Endometrial microvascular endothelial cells (primary cell): Measurements from ENCODE around the gene AP2A2. TPM values are rescaled to one million over a fixed set of nuclear protein-coding genes. Genes with fewer than 3 reads are reported as not detected.

Experiments used
- in situ Hi-C: cut with HindIII; loops from 2 replicates; pipeline ENCODE4 v1.10.0; 2017; ENCODE audit warnings: low sequenced_read_pairs, low pct_unique_long_range_greater_than_20kb; ENCODE audit errors: inconsistent ontology term
- total RNA-seq: library from RNA; depleted of rRNA; stranded (reverse); fragments of >200 nt; gene quantifications from one replicate; pipeline ENCODE4 v1.2.3, GENCODE V29; 2015; ENCODE audit errors: inconsistent ontology term

AP2A2 gene
- total RNA-seq, 1 donor from 2014 or later: 66.6 TPM

DNA sequence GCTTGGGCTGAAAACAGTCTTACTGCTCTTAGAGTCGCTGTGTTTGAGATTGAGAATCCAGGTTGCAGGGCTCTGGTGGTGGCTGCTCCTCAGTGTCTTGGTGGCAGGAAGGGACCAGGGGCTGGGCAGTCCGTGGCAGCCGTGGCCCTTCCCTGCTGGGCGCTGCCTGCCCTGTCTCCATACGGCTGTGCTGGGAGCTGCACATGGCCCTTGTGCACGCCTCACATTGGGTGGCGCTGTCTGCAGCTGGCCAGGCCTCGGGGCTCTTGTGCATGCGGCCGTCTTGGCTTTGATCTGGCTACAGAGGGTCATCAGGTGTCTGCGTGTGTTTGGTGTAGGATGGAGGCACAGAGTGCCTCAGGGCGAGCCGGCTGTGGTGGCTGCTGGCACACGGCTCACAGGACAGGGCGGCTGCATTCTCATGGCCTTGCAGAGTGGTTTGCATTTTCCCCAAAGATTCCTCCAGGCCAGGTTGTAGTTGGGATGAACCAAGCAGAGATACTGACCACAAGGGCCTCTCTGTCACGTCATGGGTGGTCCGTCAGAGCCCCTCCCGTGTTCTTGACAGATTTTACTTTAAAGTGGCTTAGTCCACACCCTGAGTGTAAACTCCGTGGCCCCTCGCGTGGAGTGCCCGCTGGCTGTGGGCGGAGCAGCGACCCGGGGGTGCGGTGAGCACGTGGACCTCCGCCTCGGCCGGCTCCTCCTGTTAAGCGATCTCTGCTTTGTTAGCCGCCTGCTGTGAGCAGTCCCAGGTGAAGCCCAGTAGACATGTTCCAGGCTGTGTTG lies 76.1 kb downstream of the AP2A2 start:
- in situ Hi-C loops: no loop called here

DNA sequence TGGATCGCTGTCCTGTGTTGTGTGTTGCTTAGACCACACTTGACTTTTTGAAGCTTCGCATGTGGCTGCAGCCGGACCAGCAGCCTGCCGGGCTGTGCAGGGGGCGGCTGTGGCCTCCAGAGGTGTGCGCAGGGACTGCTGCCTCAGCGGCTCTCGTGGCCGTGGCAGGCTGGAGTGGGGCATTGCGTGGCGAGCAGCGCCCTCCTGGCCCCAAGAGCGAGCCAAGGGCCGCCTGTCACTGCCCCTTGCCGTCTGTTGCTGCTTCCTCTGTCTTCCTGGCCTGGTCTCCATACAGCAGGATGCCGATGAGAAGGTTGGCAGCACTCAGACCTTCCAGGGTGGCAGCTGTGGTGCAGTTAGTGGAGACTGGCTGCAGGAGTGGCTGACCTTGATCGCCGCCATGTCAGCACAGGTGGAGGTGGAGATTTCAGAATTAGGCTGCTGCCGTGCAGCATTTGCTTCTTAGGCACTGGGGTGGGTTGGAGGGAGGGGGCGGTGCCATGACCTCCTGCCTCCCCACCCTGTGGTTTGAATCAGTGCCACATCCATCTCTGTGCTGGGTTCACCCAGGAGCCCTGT lies 76.8 kb downstream of the AP2A2 start:
- in situ Hi-C loops: no loop called here

DNA sequence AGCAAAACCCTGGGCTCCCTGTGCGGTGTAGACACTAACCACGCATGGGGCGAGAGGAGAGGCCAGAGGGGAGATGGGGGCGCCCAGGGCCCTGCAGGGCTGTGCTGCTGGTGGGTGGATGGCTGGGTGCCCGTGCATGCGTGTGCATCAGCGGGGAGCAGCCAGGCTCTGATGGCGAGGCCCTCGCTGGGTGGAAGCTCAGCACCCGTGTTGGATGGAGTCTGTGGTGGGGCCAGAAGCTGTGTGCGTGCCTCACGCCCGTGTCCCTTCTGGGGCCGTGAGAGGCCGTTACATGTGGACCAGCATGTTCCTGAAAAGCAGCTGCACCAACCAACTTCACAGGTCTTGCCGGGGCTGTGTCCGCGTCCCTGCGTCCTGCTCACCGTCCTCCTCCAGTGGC lies 77.5 kb downstream of the AP2A2 start:
- in situ Hi-C loops: no loop called here

DNA sequence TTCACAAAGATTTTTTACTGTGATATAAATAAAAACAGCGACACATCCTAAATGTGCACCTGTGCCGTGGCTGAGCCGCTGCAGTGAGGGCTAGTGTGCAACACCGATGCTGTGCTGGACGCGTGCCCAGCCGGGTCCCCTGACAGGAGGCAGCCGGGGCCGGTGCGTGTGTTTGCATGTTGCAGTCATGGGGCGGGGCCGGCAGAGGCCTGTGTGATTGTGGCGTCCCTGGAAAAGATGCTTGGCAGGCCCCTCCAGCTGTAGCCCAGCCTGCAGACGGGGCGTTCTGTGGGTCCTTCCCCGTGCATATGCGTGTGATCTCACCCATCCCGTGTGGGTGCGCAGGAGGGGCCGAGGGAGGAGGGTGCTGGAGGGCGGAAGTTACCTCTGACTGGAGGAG lies 80.3 kb downstream of the AP2A2 start:
- in situ Hi-C loops: no loop called here

DNA sequence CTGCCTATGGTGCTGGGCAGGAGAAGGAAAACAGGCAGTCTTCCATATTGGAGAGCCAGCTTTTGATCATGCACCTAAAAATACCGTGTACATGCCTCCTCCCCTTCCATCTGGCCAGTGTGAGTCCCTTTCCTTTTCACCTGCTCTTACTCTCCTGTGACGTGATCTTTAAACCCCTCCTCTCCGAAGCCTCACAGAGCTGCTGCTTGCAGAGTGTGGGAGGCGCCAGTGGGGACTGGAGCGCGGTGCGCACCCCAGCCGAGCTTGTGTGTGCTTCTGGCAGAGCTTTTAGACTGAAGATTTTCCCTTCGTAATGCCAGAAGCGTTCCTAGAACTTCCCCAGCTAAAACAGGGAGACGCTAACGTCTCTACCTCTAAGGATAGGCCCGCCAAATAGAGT lies 81.1 kb downstream of the AP2A2 start:
- in situ Hi-C loops: no loop called here

DNA sequence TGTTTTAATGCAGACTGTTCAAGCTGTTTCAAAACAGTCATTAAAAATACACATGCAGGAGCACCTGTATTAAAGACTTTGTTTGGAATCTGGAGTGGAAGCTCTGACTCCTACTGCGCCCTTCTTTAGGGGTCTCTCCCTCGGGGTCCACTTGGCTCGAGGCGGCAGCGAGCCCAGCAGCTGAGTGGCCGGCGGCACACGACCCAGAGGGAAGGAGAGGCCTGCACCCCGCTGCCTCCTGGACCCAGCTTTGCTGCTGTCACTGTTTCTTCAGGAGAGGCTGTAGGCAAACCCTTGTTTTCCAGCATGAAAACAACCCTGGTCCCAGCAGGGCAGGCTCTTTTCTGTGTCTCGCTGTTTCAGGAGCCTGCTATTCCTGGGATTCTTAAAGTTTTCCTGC lies 81.6 kb downstream of the AP2A2 start:
- in situ Hi-C loops: no loop called here

DNA sequence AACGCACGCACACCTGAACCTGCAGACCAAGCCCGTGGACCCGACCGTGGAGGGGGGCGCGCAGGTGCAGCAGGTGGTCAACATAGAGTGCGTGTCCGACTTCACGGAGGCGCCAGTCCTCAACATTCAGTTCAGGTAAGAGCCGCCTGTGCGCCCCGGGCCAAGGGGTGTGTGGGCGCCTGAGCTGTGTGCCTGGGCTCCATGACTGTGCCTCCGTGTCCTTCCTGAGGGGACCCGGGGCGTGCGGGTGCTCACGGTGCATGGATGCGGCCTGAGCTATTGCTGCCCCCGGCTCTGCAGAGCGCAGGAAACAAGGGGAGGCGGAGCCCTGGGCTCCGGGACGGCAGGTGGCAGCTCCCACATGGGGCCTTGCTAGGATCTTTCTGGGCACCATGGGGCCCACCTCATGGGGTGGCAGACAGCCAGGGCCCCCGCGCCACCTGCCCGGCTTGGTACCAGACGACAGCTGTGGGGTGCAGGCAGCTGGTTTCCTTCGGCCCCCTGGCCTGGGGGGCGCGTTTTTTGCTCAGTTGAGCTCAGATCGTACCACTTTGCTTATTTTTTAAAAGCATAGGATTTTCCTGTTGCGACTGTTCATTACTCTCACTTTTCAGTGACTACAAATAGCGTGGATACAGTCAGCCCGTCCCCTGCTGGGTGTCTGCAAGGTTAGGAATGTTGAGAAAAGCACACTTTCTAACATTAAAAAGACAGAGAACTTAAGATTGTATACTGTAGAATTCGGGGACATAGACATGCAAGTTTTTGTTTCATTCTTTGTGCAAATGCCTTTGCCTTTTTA lies 82.5 kb downstream of the AP2A2 start:
- in situ Hi-C loops: no loop called here

DNA sequence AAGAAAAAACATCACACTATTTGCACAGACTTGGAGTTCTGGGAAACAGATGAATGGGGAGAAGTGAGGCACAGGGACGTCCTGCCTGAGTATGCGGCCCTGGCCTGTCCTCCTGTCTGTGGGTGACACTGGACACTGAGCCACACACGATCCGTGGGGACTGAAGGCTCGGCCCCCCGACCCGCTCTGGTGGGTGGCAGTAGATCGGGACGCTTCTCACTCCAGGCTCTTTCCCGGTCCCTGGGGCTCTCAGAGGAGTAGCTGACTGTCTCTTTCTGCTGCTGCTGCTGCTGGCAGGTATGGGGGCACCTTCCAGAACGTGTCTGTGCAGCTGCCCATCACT lies 83.1 kb downstream of the AP2A2 start:
- in situ Hi-C loops: no loop called here

DNA sequence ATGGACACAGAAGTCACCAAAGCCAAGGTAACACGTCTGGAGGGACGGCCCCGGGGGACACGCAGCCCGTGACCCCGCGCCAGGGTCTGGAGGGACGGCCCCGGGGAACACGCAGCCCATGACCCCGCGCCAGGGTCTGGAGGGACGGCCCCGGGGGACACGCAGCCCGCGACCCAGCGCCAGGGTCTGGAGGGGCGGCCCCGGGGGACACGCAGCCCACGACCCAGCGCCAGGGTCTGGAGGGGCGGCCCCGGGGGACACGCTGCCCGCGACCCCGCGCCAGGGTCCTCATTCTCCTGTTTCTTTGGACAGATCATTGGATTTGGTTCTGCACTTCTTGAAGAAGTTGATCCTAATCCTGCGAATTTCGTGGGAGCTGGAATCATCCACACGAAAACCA lies 83.7 kb downstream of the AP2A2 start:
- in situ Hi-C loops: no loop called here

DNA sequence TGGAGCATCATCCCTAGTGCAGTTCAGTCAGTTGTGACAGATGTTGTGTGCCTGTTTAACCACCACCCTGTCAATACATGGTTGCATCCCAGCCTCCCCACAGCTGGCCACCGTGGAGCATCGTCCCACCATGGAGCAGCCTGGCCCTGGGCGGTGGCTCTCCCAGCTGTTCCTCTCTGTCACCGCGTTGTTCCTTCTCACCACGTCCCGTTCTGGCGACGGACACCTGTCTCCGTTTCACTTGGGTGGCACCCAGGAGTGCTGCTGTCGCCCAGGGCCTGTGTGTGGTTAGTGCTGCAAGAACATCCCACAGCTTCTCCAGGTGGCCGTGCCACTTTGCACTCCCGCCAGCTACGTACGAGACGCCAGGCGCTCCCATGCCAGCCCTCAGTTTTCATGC lies 84.3 kb downstream of the AP2A2 start:
- in situ Hi-C loops: no loop called here

DNA sequence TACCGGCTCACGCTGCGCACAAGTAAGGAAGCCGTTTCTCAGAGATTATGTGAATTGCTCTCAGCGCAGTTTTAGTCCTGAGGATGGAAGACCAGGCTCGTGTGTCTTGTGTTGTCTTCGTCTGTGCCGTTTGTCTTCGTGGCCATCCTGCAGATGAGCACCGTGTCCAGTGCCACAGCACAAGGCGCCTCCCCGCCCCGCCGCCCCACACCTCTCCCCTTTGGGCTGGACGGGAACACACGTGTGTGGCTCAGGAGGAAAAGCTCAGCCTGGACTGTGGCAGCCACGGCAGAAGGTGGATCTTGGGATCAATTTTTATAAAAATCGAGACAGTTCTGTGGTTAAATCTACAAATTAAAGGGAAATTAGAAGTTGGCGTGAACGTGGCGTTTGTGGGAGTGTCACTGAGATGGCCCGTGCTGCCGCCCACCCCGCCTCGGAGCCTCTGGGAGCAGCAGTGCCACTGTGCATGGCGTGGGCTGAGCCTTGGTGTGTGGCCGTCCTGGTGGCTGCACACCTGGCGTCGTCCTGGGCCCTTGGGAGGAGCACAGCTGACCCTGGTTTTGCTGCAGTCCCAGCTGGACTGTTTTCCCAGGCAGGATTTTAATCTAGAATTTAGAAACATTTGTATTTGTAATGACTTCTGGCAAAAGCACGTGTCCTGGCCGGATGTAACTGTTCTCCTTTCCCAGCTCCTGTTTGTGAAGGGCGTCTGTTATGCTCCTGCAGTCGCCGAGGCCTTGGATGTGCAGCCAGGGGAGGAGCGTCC lies 85.1 kb downstream of the AP2A2 start:
- in situ Hi-C loops: no loop called here

DNA sequence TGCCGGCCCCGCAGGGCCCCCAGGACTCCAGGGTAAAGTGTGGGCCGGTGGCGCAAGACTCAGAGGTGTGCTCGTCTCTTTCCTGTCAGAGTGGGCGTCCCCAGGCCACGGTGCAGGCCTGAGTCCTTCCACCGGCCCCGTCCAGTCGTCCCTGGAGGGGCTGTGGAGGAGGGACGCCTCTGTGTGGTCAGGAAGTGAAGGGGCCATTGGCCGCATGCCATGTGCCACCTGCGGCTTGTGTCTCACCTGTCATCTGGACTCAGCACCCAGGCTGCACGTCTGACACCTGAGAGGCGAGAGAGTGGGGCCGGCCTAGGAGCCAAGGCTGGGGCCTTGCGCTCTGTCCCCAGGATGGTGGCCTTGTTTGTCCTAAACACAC lies 85.6 kb downstream of the AP2A2 start:
- in situ Hi-C loops: no loop called here

DNA sequence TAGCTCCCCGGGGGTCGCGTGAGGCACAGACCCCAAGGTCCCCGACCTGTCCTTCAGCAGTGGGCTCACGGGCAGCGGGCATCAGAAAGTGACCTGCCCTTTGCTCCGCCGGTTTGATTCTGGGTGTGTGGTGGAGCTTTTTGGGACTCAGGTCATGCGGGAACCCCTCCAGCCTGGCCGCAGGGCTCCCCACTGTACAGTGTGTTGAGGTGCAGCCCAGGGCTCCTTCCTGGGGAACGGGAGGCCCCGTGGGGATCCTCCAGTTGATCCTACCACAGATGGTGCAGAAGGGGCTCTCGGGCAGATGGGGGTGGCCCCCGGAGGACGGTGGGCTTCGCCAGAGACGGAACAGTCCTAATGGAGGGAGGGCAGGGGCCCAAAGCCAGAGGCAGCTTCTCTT lies 86.6 kb downstream of the AP2A2 start:
- in situ Hi-C loops: no loop called here

DNA sequence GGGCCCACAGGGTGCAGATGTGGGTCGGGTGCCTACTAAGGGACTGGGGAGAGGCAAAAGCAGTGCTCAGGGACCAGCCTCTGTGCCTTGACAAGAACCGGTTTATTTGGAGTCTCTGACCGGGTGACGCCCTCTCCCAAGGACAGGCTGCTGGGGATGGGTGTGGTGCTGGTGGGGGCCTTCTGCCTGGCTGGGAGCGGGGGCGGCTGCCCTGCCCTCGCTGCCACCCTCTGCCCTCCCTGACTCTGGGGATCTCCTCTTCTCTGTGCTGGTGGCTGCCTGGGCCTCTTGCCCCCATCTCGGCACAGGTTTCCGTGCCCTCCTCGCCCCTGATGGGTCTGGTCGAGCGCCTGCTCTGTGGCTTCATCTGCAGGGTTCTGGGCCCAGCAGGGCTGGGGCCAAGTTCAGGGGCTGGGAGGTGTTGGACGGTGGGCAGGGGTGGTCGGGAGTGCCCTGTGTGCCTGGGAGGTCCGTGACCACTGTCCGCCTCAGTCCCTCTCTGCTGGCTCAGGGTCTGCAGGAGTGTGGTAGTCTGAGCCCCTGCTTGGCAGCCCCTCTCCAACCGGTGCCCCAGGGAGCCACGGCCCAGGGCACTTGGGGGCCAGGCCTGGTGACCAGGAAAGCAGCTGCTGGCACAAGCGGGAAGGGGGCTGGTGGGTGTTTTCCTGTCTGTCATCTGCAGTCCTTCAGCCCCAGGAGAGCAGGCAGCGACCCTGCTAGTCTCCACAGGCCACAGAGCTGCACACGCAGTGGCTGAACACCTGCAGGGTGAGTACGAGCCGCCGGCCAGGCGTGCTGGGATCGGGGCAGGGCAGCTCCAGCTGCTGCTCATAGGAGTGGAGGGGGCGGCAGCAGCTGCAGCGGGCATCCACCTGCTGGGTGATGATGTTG lies 87.3 kb downstream of the AP2A2 start:
- in situ Hi-C loops: no loop called here

DNA sequence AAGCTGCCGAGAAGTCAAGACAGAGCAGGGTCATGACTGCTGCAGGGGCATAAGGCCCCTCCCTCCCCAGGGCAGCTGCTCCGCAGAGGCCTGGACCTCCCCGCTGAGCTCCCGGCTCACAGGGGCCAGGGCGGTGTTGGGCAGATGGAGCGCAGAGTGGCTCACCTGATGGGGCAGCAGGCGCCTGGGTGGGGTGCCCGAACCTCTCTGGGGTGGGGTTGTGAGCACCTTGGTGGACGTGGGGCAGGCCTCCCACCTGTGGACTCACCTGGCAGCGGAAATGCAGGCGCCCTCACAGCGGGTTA lies 87.9 kb downstream of the AP2A2 start:
- in situ Hi-C loops: no loop called here

DNA sequence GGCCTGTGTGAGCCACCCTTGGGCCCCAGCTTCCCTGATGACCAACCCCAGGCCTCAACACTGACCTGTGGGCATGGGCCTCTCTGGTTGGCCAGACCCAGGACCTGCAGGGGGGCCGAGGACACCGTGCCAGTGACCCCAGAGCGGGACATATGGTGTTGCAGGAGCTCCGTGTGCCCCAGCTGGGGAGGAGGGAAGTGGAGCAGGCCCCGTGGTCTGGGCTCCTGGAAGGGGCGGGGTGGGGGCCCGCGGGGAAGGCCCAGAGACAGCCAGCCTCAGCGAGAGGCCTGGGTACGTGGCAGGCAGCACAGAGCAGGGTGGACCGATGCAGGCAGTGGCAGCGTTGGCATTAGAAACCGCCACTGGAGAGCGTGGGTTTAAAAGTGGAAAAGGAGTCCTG lies 88.6 kb downstream of the AP2A2 start:
- in situ Hi-C loops: no loop called here

DNA sequence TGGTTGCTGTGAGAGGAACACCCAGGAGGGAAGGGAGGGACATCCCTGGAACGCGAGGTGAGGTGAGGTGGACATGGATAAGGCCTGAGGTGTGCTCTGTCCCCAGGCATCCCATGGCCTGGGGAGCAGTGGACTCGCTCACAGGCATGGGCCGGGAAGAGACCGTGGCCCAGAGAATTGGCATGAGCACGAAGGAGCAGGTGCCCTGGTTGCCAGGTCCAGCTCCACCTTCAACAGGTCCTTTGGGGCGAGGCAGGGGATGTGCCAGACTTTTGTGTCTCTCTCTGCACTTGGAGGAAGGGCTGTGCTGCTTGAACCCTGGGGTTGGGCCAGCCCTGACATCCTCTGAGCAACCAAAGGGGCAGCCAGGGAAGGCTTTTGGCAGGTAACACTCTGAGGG lies 89.4 kb downstream of the AP2A2 start:
- in situ Hi-C loops: no loop called here

DNA sequence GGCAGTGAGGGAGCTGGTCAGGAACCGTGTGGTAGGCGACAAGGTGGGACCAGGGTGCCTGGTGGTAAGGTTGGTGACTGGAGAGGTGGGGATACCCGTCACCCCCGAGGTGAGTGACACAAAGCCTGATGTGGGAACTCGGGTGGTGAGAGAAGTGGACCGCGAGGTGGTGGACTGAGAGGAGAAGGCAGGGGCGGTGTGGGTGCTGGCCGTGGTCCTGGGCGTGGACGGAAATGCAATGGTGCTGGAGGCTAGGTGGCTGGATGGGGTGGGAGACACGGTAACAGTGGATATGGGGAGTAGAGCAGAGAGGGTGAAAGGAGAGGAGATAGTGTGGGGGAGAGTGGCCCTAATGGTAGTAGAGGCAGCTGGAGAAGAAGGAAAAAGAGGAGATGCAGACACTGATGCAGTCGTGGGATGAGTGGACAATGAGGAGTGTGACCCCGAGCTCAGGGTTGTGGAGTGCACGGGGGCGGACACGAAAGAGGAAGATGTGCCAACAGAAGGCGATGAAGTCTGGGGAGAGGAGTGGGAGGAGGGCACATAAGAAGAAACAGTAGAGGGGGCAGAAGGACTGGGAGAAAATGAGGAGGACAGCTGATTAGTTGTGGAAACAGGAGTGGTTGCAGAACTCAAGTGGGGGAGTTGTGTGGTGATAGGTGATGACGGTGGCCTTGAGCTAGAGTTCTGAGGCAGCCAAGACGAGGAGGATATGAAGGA lies 90.3 kb downstream of the AP2A2 start:
- in situ Hi-C loops: no loop called here
